Measurements from ENCODE around the gene COL4A5. TPM values are rescaled to one million over a fixed set of nuclear protein-coding genes. Genes with fewer than 3 reads are reported as not detected.

COL4A5 gene
- polyA plus RNA-seq, 1 experiment: 123 TPM

- ChIA-PET CTCF (no interaction called here), POLR2A (no interaction called here)
- TF ChIP-seq, protein P1, sequence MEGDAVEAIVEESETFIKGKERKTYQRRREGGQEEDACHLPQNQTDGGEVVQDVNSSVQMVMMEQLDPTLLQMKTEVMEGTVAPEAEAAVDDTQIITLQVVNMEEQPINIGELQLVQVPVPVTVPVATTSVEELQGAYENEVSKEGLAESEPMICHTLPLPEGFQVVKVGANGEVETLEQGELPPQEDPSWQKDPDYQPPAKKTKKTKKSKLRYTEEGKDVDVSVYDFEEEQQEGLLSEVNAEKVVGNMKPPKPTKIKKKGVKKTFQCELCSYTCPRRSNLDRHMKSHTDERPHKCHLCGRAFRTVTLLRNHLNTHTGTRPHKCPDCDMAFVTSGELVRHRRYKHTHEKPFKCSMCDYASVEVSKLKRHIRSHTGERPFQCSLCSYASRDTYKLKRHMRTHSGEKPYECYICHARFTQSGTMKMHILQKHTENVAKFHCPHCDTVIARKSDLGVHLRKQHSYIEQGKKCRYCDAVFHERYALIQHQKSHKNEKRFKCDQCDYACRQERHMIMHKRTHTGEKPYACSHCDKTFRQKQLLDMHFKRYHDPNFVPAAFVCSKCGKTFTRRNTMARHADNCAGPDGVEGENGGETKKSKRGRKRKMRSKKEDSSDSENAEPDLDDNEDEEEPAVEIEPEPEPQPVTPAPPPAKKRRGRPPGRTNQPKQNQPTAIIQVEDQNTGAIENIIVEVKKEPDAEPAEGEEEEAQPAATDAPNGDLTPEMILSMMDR (IDR thresholded peaks at IDR 0.05; ENCODE audit: low read depth, low read length): no peak
Observed at GRCh38 chrX:108614616-108615015, 175.0 kb downstream of the COL4A5 start.

DNA sequence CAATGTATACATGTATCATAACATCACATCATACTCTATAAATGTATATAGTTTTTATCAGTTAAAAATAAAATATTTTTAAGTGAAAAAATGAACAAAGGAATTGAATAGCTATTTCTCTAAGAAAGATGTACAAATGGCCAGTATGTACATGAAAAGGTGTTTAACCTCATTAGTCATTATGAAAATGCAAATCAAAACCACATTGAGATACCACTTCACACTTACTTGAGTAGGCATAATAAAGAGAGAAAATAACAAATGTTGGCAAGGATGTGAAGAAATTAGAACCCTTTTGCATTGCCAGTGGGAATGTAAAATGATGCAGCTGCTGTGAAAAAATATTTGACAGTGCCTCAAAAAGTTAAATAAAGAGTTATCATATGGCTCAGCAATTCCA lies 201.2 kb downstream of the COL4A5 start:
- CTCF ChIA-PET: no interaction called here
- Histone ChIP-seq H3K27me3 (ENCODE audit: control insufficient read depth, insufficient read depth, low read length) (no peaks in the 10 kb centered on the region), H3K4me3 (ENCODE audit: low read depth, low read length) (no peak overlapping the region), H3K27ac (ENCODE audit: low read depth, low read length) (no peak overlapping the region), H3K9me3 (ENCODE audit: control insufficient read depth, insufficient read depth, low read length) (no peaks in the 10 kb centered on the region)
- TF ChIP-seq, protein P1 (IDR thresholded peaks at IDR 0.05; ENCODE audit: low read depth, low read length): no peak
- POLR2A ChIA-PET: no interaction called here
- no peak for DNase-seq (ENCODE audit: low read depth, low spot score)

More at GRCh38 chrX:108614616-108615015, 175.0 kb downstream of the COL4A5 start:
- Histone ChIP-seq H3K27ac (ENCODE audit: low read depth, low read length) (no peak overlapping the region), H3K27me3 (ENCODE audit: control insufficient read depth, insufficient read depth, low read length) (no peaks in the 10 kb centered on the region), H3K9me3 (ENCODE audit: control insufficient read depth, insufficient read depth, low read length) (no peaks in the 10 kb centered on the region), H3K4me3 (ENCODE audit: low read depth, low read length) (no peak overlapping the region)
- DNase-seq (ENCODE audit: low read depth, low spot score): no peak

DNA sequence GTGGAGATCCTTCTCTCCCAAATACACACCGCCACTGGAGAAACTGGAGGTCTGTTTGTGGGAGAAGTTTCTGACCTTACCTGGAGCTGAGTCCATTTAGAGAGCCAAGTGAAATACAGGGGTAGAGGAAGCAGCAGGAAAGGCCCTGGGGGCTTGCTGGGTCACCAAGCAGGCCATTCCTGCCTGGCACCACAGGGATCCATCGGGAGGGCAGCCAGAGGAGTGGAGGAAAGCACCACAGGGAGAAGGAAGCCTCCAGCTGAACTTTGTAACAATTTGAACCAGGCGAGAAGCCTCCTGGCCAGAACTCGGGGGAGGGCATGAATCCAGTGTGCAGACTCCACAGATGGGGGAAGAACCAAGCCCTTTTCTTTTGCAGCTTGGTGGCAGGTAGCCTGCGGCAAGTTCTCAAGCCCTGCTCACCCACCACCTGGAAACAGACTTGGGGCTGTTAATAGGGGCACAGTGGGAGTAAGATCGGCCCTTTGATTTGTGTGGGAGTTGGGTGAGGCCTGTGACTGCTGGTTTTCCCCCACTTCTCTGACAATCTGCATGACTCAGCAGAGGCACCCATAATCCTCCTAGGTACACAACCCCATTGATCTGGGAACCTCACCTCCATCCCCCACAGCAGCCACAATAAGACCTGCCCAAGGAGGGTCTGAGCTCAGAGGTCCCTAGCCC lies 202.1 kb downstream of the COL4A5 start:
- ChIA-PET POLR2A (no interaction called here), CTCF (no interaction called here)
- no peaks in the 10 kb centered on the region for H3K9me3 ChIP-seq (ENCODE audit: control insufficient read depth, insufficient read depth, low read length)
- TF ChIP-seq, protein P1 (IDR thresholded peaks at IDR 0.05; ENCODE audit: low read depth, low read length): no peak
- no peak overlapping the region for H3K27ac ChIP-seq (ENCODE audit: low read depth, low read length)
- no peak for DNase-seq (ENCODE audit: low read depth, low spot score)
- no peak overlapping the region for H3K4me3 ChIP-seq (ENCODE audit: low read depth, low read length)
- no peaks in the 10 kb centered on the region for H3K27me3 ChIP-seq (ENCODE audit: control insufficient read depth, insufficient read depth, low read length)

- TF ChIP-seq, protein P1 (IDR thresholded peaks at IDR 0.05; ENCODE audit: low read depth, low read length): no peak
- no peaks in the 10 kb centered on the region for H3K27me3 ChIP-seq (ENCODE audit: control insufficient read depth, insufficient read depth, low read length)
- no peak overlapping the region for H3K27ac ChIP-seq (ENCODE audit: low read depth, low read length)
- H3K9me3 ChIP-seq (ENCODE audit: control insufficient read depth, insufficient read depth, low read length): no peaks in the 10 kb centered on the region
- POLR2A ChIA-PET: no interaction called here
- no peak for DNase-seq (ENCODE audit: low read depth, low spot score)
- CTCF ChIA-PET: no interaction called here
- H3K4me3 ChIP-seq (ENCODE audit: low read depth, low read length): no peak overlapping the region
Observed at GRCh38 chrX:108642273-108642628, 202.6 kb downstream of the COL4A5 start.

DNA sequence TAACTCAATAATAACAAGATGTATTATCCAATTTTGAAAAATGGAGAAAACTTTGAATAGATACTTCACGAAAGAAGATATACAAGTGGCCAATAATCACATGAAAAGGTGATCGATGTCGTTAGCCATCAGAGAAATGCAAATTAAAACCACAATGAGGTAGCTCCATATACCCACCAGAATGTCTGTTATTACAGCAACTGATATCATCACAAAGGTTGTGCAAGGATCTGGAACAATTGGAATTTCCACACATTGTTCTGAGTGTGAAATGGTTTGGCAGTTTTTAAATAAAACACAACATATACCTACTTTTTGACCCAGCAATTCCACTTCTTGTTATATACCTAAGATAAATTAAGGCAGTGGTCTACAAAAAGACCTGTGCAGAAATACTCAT lies 225.1 kb downstream of the COL4A5 start:
- CTCF ChIA-PET: no interaction called here
- Histone ChIP-seq H3K27ac (ENCODE audit: low read depth, low read length) (no peak overlapping the region), H3K9me3 (ENCODE audit: control insufficient read depth, insufficient read depth, low read length) (no peaks in the 10 kb centered on the region), H3K4me3 (ENCODE audit: low read depth, low read length) (no peak overlapping the region), H3K27me3 (ENCODE audit: control insufficient read depth, insufficient read depth, low read length) (no peaks in the 10 kb centered on the region)
- POLR2A ChIA-PET: no interaction called here
- DNase-seq (ENCODE audit: low read depth, low spot score): no peak
- TF ChIP-seq, protein P1 (IDR thresholded peaks at IDR 0.05; ENCODE audit: low read depth, low read length): no peak
